Transverse colon (tissue), 4 donors: ENCODE measurements around the gene C1orf159.

ENCODE experiments used
- POLR2AphosphoS5 ChIP-seq, 3 donors: sonication (generic); formaldehyde crosslinking; IDR thresholded peaks; one replicate each; pipeline ENCODE4 v1.6.1; 2016; ENCODE audit warnings: antibody characterized with exemption in 3 of 3
- TF ChIP-seq, protein P1 (sequence below), 5 experiments: fragments of 200-600 bp in 3 of 5; fragments of 450-650 bp in 2 of 5; sonication (generic) in 3 of 5; IDR thresholded peaks; 1 replicate in 2 of 5; 2 replicates in 3 of 5; pipeline ENCODE4 v1.5.1; 2016 to 2017; ENCODE audit warnings: antibody characterized with exemption in 5 of 5, inconsistent platforms in 3 of 5, mild to moderate bottlenecking in 2 of 5, moderate library complexity in 1 of 5

DNA sequence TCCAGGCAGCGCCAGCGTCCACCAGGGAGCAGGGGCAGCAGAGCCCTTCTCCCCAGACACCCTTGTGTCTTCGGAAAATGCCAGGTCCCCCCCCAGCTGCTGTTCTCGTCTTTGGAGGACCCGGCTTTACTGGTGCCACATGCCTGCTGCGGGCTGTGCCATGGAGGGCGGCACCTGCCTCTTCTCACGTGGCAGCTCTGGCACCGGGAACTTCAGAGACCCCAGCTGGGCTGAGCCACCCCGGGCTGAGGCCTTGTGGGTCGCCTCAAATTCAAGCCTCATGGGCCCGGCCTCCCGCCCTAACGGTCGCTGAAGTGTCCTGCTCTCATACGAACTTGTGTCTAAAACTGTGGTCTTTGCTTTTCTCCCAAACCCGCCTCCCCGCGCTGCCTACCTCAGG is 27.0 kb upstream of the C1orf159 start:
- TF ChIP-seq, protein P1, sequence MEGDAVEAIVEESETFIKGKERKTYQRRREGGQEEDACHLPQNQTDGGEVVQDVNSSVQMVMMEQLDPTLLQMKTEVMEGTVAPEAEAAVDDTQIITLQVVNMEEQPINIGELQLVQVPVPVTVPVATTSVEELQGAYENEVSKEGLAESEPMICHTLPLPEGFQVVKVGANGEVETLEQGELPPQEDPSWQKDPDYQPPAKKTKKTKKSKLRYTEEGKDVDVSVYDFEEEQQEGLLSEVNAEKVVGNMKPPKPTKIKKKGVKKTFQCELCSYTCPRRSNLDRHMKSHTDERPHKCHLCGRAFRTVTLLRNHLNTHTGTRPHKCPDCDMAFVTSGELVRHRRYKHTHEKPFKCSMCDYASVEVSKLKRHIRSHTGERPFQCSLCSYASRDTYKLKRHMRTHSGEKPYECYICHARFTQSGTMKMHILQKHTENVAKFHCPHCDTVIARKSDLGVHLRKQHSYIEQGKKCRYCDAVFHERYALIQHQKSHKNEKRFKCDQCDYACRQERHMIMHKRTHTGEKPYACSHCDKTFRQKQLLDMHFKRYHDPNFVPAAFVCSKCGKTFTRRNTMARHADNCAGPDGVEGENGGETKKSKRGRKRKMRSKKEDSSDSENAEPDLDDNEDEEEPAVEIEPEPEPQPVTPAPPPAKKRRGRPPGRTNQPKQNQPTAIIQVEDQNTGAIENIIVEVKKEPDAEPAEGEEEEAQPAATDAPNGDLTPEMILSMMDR (IDR thresholded peaks at IDR 0.05), result no peak
- no peak for TF ChIP-seq POLR2AphosphoS5 (IDR thresholded peaks at IDR 0.05)
